H1 (cell line): ENCODE measurements around the gene TNFRSF14. TPM values are rescaled to one million over a fixed set of nuclear protein-coding genes. Genes with fewer than 3 reads are reported as not detected.

Experiments used
- CTCF ChIA-PET: fragments of 300-600 bp; sonication (Branson Sonifier 250); formaldehyde crosslinking; loops from one replicate; lab custom pipeline; 2021; ENCODE audit not compliant: partially characterized antibody; lab: Charles Lee
- POLR2A ChIA-PET: fragments of 300-600 bp; sonication (Branson Sonifier 250); formaldehyde crosslinking; loops from one replicate; lab custom pipeline; 2021; ENCODE audit warnings: inconsistent platforms; ENCODE audit not compliant: partially characterized antibody; lab: Charles Lee
- DNase-seq, 2 experiments: peaks; one replicate each; pipeline versions ENCODE4 v3.0.0 to v3.0.0-alpha.2; 2010 to 2022; ENCODE audit warnings: low spot score in 2 of 2, low read depth in 1 of 2, mixed read lengths in 1 of 2
- FAIRE-seq: peaks from 2 replicates; lab custom pipeline; 2011; peaks lifted over from hg19 to GRCh38; lab: Jason Lieb, UNC
- H2AFZ ChIP-seq: 2 replicates; pipeline ENCODE4 v1.8.1; 2012; ENCODE audit warnings: low read length, inconsistent platforms
- H2AK5ac ChIP-seq: 2 replicates; pipeline ENCODE4 v1.6.1; 2013; ENCODE audit warnings: low read depth, low read length
- H2BK120ac ChIP-seq: replicated peaks from 2 replicates; pipeline ENCODE3; 2013; ENCODE audit warnings: low read depth, low read length, inconsistent platforms
- H2BK12ac ChIP-seq: 2 replicates; pipeline ENCODE4 v1.6.1; 2013; ENCODE audit warnings: low read depth, low read length
- H2BK15ac ChIP-seq: 2 replicates; pipeline ENCODE4 v1.6.1; 2013; ENCODE audit warnings: low read length
- H2BK20ac ChIP-seq: 2 replicates; pipeline ENCODE4 v1.6.1; 2013; ENCODE audit warnings: low read length
- H2BK5ac ChIP-seq: 2 replicates; pipeline ENCODE4 v1.6.1; 2013; ENCODE audit warnings: low read depth, low read length
- H3K14ac ChIP-seq: 2 replicates; pipeline ENCODE4 v1.6.1; 2013; ENCODE audit warnings: inconsistent platforms; ENCODE audit not compliant: insufficient read length
- H3K18ac ChIP-seq: 2 replicates; pipeline ENCODE4 v1.6.1; 2013; ENCODE audit warnings: low read length; ENCODE audit errors: extremely low read depth
- H3K23ac ChIP-seq: 2 replicates; pipeline ENCODE4 v1.6.1; 2013; ENCODE audit warnings: inconsistent platforms; ENCODE audit not compliant: insufficient read length
- H3K23me2 ChIP-seq: 2 replicates; pipeline ENCODE4 v1.6.1; 2013; ENCODE audit warnings: low read depth, low read length
- H3K27ac ChIP-seq: 2 replicates; pipeline ENCODE4 v1.6.1; 2011; ENCODE audit warnings: low read depth, low read length, inconsistent platforms
- H3K27me3 ChIP-seq, 4 experiments: replicated peaks in 1 of 4; 1 replicate in 1 of 4; 2 replicates in 3 of 4; pipeline versions ENCODE4 v1.6.1 to v1.8.1; 2011 to 2013; ENCODE audit warnings: low read length in 3 of 4, mild to moderate bottlenecking in 3 of 4, inconsistent platforms in 2 of 4, mixed read lengths in 2 of 4, moderate library complexity in 1 of 4; ENCODE audit not compliant: control insufficient read depth in 3 of 4, insufficient read depth in 3 of 4; ENCODE audit errors: extremely low read depth in 1 of 4
- H3K36me3 ChIP-seq, 4 experiments: 2 replicates each; pipeline versions ENCODE4 v1.6.1 to v1.8.1; 2011 to 2013; ENCODE audit warnings: mild to moderate bottlenecking in 4 of 4, low read length in 3 of 4, moderate library complexity in 2 of 4, control low read depth in 1 of 4, inconsistent platforms in 1 of 4; ENCODE audit not compliant: insufficient read depth in 4 of 4, control insufficient read depth in 2 of 4
- H3K4ac ChIP-seq: replicated peaks from 2 replicates; pipeline ENCODE3; 2013; ENCODE audit warnings: low read length, low read depth, mixed read lengths, inconsistent platforms; ENCODE audit not compliant: insufficient read length
- H3K4me1 ChIP-seq, 4 experiments: replicated peaks in 1 of 4; 1 replicate in 1 of 4; 2 replicates in 3 of 4; pipeline versions ENCODE4 v1.6.1 to v1.8.1; 2011 to 2013; ENCODE audit warnings: low read length in 3 of 4, inconsistent platforms in 2 of 4, mixed read lengths in 1 of 4; ENCODE audit not compliant: insufficient read depth in 4 of 4, control insufficient read depth in 3 of 4
- H3K4me2 ChIP-seq, 2 experiments: 2 replicates each; pipeline versions ENCODE4 v1.6.1 to v1.8.1; 2011 to 2013; ENCODE audit warnings: low read depth in 2 of 2, low read length in 2 of 2, control low read depth in 1 of 2, inconsistent platforms in 1 of 2, mild to moderate bottlenecking in 1 of 2; ENCODE audit not compliant: insufficient read depth in 1 of 2
- H3K4me3 ChIP-seq, 4 experiments: fragments of 200-600, 300-600 bp in 1 of 4; sonication (generic), shearing (Covaris generic), sonication (Bioruptor Twin) in 1 of 4; 2 replicates each; pipeline versions ENCODE4 v1.5.1 to v1.8.1; 2011 to 2016; ENCODE audit warnings: low read length in 4 of 4, low read depth in 3 of 4, control low read depth in 2 of 4, inconsistent platforms in 2 of 4, mild to moderate bottlenecking in 2 of 4, mixed read lengths in 1 of 4, moderate library complexity in 1 of 4; ENCODE audit not compliant: insufficient read depth in 2 of 4; ENCODE audit errors: extremely low read depth in 1 of 4
- H3K56ac ChIP-seq: replicated peaks from 2 replicates; pipeline ENCODE3; 2013; ENCODE audit warnings: low read depth, mild to moderate bottlenecking, mixed read lengths, low read length, inconsistent platforms; ENCODE audit not compliant: insufficient read length
- H3K79me1 ChIP-seq: 2 replicates; pipeline ENCODE4 v1.6.1; 2013; ENCODE audit warnings: low read depth, low read length, control low read depth
- H3K79me2 ChIP-seq, 2 experiments: 2 replicates each; pipeline versions ENCODE4 v1.6.1 to v1.8.1; 2012 to 2013; ENCODE audit warnings: low read length in 2 of 2, mild to moderate bottlenecking in 2 of 2, inconsistent platforms in 1 of 2; ENCODE audit not compliant: insufficient read depth in 2 of 2, control insufficient read depth in 1 of 2
- H3K9ac ChIP-seq, 4 experiments: replicated peaks in 1 of 4; 1 replicate in 1 of 4; 2 replicates in 3 of 4; pipeline versions ENCODE4 v1.6.1 to v1.8.1; 2011 to 2013; ENCODE audit warnings: low read depth in 3 of 4, low read length in 3 of 4, control low read depth in 2 of 4, mild to moderate bottlenecking in 2 of 4, moderate library complexity in 2 of 4, inconsistent platforms in 1 of 4; ENCODE audit errors: extremely low read depth in 1 of 4
- H3K9me3 ChIP-seq, 2 experiments: 2 replicates each; pipeline versions ENCODE4 v1.6.1 to v1.8.1; 2012 to 2013; ENCODE audit warnings: mild to moderate bottlenecking in 2 of 2, moderate library complexity in 2 of 2, control low read depth in 1 of 2, inconsistent platforms in 1 of 2, low read depth in 1 of 2, low read length in 1 of 2, mixed read lengths in 1 of 2; ENCODE audit not compliant: insufficient read depth in 2 of 2
- H4K20me1 ChIP-seq, 2 experiments: replicated peaks in 1 of 2; 2 replicates each; pipeline versions ENCODE3 to v1.8.1; 2011 to 2013; ENCODE audit warnings: inconsistent platforms in 2 of 2, low read length in 2 of 2, mild to moderate bottlenecking in 1 of 2; ENCODE audit not compliant: insufficient read depth in 2 of 2, control insufficient read depth in 1 of 2
- H4K5ac ChIP-seq: 2 replicates; pipeline ENCODE4 v1.6.1; 2013; ENCODE audit warnings: low read length, low read depth, mixed read lengths, inconsistent platforms; ENCODE audit not compliant: insufficient read length
- H4K8ac ChIP-seq: 2 replicates; pipeline ENCODE4 v1.8.0; 2013; ENCODE audit warnings: mild to moderate bottlenecking, moderate library complexity, low read length, inconsistent platforms; ENCODE audit not compliant: insufficient read depth; ENCODE audit errors: extremely low read depth
- H4K91ac ChIP-seq: replicated peaks from 2 replicates; pipeline ENCODE3; 2013; ENCODE audit warnings: low read length, mixed read lengths, inconsistent platforms; ENCODE audit not compliant: insufficient read length
- ASH2L ChIP-seq: fragments of 200-600, 300-600 bp; sonication (generic); IDR thresholded peaks from one replicate; pipeline ENCODE4 v1.7.1; 2017; ENCODE audit warnings: low read length
- EGR1 ChIP-seq: IDR thresholded peaks from 2 replicates; pipeline ENCODE4 v1.6.1; 2011; ENCODE audit warnings: low read depth, low read length, borderline replicate concordance
- GABPA ChIP-seq: IDR thresholded peaks from 2 replicates; pipeline ENCODE4 v1.6.1; 2011; ENCODE audit warnings: mild to moderate bottlenecking, low read length, moderate library complexity, borderline replicate concordance; ENCODE audit not compliant: insufficient read depth
- TAF1 ChIP-seq: IDR thresholded peaks from 2 replicates; pipeline ENCODE4 v1.6.1; 2011; ENCODE audit warnings: mild to moderate bottlenecking, low read depth, low read length
- YY1 ChIP-seq: IDR thresholded peaks from 2 replicates; pipeline ENCODE4 v1.6.1; 2011; ENCODE audit warnings: low read depth, mild to moderate bottlenecking, low read length
- WGBS, 2 experiments: shearing (Covaris generic) in 1 of 2; methylation state at CpG; one replicate each; pipeline versions ENCODE4 v1.1.6 to v1.1.7; 2013 to 2015; ENCODE audit warnings: low lambda C conversion rate in 2 of 2, mixed read lengths in 2 of 2, inconsistent platforms in 1 of 2, low coverage in 1 of 2, missing lambda C conversion rate in 1 of 2; ENCODE audit not compliant: insufficient replicate concordance in 2 of 2, insufficient coverage in 1 of 2, insufficient read length in 1 of 2; ENCODE audit errors: extremely low coverage in 1 of 2, missing lambda C conversion rate in 1 of 2; 5-methylcytosine and 5-hydroxymethylcytosine counted together
- polyA plus RNA-seq, 7 experiments: library from polyadenylated mRNA; depleted of rRNA in 3 of 7; stranded (reverse) in 5 of 7; unstranded in 2 of 7; fragments of >200 nt in 5 of 7; fragments of 200-250 nt in 2 of 7; gene quantifications; 1 replicate in 5 of 7; 2 replicates in 1 of 7; 4 replicates in 1 of 7; pipeline versions ENCODE4 v1.2.1 to v1.2.3, GENCODE V29; 2011 to 2013; ENCODE audit warnings: missing spikeins in 2 of 7, mixed read lengths in 2 of 7
- total RNA-seq: library from RNA; stranded (reverse); fragmentation: NEBNext Ultra II Directional; extraction: Animal tissue kit (Norgen Biotek cat#: 25700); gene quantifications from 2 replicates; pipeline ENCODE4 v1.2.1, GENCODE V29; 2021

TNFRSF14 gene
- total and polyA plus RNA-seq, 2 of the 8 experiments (the other 6 are each of a cell fraction or from before 2014, with no cell fraction given): 0.36 to 0.50 TPM

- Histone ChIP-seq H3K18ac (no peak overlapping the region), H3K4me2 (no peak overlapping the region), H3K36me3 (peaks cover 17 to 39% (median 31%) of the 10 kb centered on the region in 4 experiments; a peak in 7 of 8 replicates), H2AFZ (no peak overlapping the region), H2BK120ac (no peak overlapping the region), H3K56ac (no peak overlapping the region), H3K27me3 (peaks cover 2 to 7% (median 6%) of the 10 kb centered on the region in 4 experiments), H3K79me1 (peaks cover 30% of the 10 kb centered on the region), H3K9me3 (no peaks in the 10 kb centered on the region), H2BK15ac (no peak overlapping the region), H2BK20ac (no peak overlapping the region), H3K4me1 (peaks cover 0 to 21% (median 14%) of the 10 kb centered on the region in 4 experiments; a peak in 6 of 7 replicates), H3K23me2 (peaks cover 2% of the 10 kb centered on the region; the same call in 1 of the 2 replicates), H3K27ac (no peak overlapping the region), H2BK5ac (no peak overlapping the region), H4K20me1 (peaks cover 36 to 46% of the 10 kb centered on the region in 2 experiments), H3K9ac (no peak overlapping the region), H3K4me3 (no peak overlapping the region), H3K79me2 (peaks cover 14 to 44% of the 10 kb centered on the region in 2 experiments), H4K8ac (no peak overlapping the region), H3K14ac (no peak overlapping the region), H3K4ac (no peak overlapping the region), H3K23ac (no peak overlapping the region), H2AK5ac (no peak overlapping the region), H2BK12ac (no peak overlapping the region), H4K5ac (no peak overlapping the region), H4K91ac (no peak overlapping the region)
- DNase-seq: no peak
- WGBS, 2 experiments: 93% methylated on average over 7 of the region's 7 CpGs; no CpG with 5 or more reads in 1 of the 2 experiments
- no peak for FAIRE-seq
- POLR2A ChIA-PET: interaction anchor here (1.0 kb wide), 1 partner anchor 13 kb away, joined by 4 read pairs; no protein-coding TSS in a partner anchor
- CTCF ChIA-PET: interaction anchor here (0.8 to 4.6 kb wide), 5 partner anchors 12 to 108 kb away, joined by 3 to 16 read pairs (median 4); no protein-coding TSS in a partner anchor
- TF ChIP-seq ASH2L (no peak), YY1 (no peak), EGR1 (no peak), TAF1 (no peak), GABPA (no peak)
These were observed 33.9 kb upstream of the TNFRSF14 start for GRCh38 chr1:2522230-2522629.
